Measurements from ENCODE around the gene MYL6. TPM values are rescaled to one million over a fixed set of nuclear protein-coding genes. Genes with fewer than 3 reads are reported as not detected.

The MYL6 gene
- total RNA-seq, 1 experiment from 2014 or later: 1,181 TPM

DNA sequence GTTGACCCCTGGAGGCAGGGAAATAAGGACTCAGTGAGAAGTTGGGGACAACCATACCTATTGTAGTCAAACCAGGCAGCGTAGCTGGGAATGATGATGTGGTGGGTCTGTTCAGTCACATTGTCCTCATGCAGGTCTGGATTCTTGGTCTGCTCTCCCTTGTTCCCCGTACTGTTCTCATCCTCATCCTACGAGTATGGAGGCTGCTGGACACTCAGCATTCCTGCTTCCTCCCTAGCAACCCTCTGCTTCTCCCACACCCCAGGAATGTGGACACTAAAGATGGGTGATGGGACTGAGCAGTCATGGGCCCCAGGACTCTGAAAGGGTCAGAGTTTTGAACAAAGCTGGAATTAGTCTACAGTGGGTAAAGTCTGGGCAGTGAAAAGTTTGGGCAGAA lies 20.2 kb downstream of the MYL6 start:
- Histone ChIP-seq H3K9ac (ENCODE audit: extremely low read depth, insufficient read length, low read length) (no peak overlapping the region), H4K8ac (replicated peaks; ENCODE audit: insufficient read length, low read depth, low read length) (no peak overlapping the region), H3K23me2 (ENCODE audit: insufficient read length, low read depth, low read length, poor library complexity, severe bottlenecking) (no peaks in the 10 kb centered on the region), H3K23ac (ENCODE audit: insufficient read length, low read depth, low read length) (no peak overlapping the region), H3K79me2 (ENCODE audit: insufficient read depth, low read length) (no peaks in the 10 kb centered on the region), H2BK12ac (ENCODE audit: insufficient read length, low read depth, low read length) (no peak overlapping the region), H3K27ac (ENCODE audit: insufficient read length, low read depth, low read length) (no peak overlapping the region), H3K4me1 (ENCODE audit: insufficient read depth, low read length) (no peaks in the 10 kb centered on the region), H3K18ac (ENCODE audit: insufficient read length, low read depth, low read length) (no peak overlapping the region), H4K5ac (ENCODE audit: insufficient read length, low read depth, low read length) (no peak overlapping the region), H2BK120ac (ENCODE audit: low read depth, low read length, poor library complexity, severe bottlenecking) (no peak overlapping the region), H2AFZ (ENCODE audit: low read length) (no peak overlapping the region), H4K20me1 (ENCODE audit: control insufficient read depth, insufficient read depth, insufficient read length) (no peaks in the 10 kb centered on the region), H3K56ac (ENCODE audit: insufficient read length, low read depth, low read length) (no peak overlapping the region), H3K14ac (ENCODE audit: insufficient read depth, low read length) (no peak overlapping the region), H2AK5ac (ENCODE audit: insufficient read length, low read length) (no peak overlapping the region), H3K79me1 (ENCODE audit: insufficient read depth, low read depth, low read length, poor library complexity, severe bottlenecking) (no peaks in the 10 kb centered on the region), H3K4ac (ENCODE audit: low read depth, low read length) (no peak overlapping the region), H2BK5ac (ENCODE audit: insufficient read length, low read length) (no peak overlapping the region), H4K91ac (ENCODE audit: insufficient read length, low read depth, low read length) (no peak overlapping the region), H3T11ph (ENCODE audit: low read length) (no peak overlapping the region), H2BK20ac (ENCODE audit: low read depth, low read length, poor library complexity, severe bottlenecking) (no peak overlapping the region), H2BK15ac (ENCODE audit: low read depth, low read length) (no peak overlapping the region), H3K4me2 (ENCODE audit: insufficient read depth, insufficient read length, low read length) (no peak overlapping the region), H3K27me3 (ENCODE audit: insufficient read depth, low read length) (no peaks in the 10 kb centered on the region), H3K9me3 (ENCODE audit: control insufficient read depth, low read depth, low read length) (no peaks in the 10 kb centered on the region)
- peaks cover 50 to 95% (median 85%) of the 10 kb centered on the region in 3 experiments; a peak in 6 of 7 replicates for H3K36me3 Mint-ChIP-seq (ENCODE audit: insufficient read depth in 1 of 3, low read depth in 3 of 3)
- H3K27ac Mint-ChIP-seq: peak overlapping the region in 1 of 3 experiments; percentile 49; a peak in 1 of 7 replicates
- H3K27me3 Mint-ChIP-seq (ENCODE audit: low read depth): no peaks in the 10 kb centered on the region
- TF ChIP-seq, protein P1, sequence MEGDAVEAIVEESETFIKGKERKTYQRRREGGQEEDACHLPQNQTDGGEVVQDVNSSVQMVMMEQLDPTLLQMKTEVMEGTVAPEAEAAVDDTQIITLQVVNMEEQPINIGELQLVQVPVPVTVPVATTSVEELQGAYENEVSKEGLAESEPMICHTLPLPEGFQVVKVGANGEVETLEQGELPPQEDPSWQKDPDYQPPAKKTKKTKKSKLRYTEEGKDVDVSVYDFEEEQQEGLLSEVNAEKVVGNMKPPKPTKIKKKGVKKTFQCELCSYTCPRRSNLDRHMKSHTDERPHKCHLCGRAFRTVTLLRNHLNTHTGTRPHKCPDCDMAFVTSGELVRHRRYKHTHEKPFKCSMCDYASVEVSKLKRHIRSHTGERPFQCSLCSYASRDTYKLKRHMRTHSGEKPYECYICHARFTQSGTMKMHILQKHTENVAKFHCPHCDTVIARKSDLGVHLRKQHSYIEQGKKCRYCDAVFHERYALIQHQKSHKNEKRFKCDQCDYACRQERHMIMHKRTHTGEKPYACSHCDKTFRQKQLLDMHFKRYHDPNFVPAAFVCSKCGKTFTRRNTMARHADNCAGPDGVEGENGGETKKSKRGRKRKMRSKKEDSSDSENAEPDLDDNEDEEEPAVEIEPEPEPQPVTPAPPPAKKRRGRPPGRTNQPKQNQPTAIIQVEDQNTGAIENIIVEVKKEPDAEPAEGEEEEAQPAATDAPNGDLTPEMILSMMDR (conservative IDR thresholded peaks at IDR 0.05): no peak
- H3K4me1 Mint-ChIP-seq: no peaks in the 10 kb centered on the region
- H3K9me3 Mint-ChIP-seq: no peaks in the 10 kb centered on the region
- DNase-seq: no peak
- H3K4me3 Mint-ChIP-seq: no peak overlapping the region
- no CpG with 5 or more reads among the region's 3 CpGs for WGBS (ENCODE audit: extremely low coverage, insufficient read length, low lambda C conversion rate)
